SJSA1 (cell line): ENCODE data around the gene DNAJB2. TPM values are rescaled to one million over a fixed set of nuclear protein-coding genes. Genes with fewer than 3 reads are reported as not detected.
"Not testable (repeated sequence)": the region's sequence is repeated elsewhere in the genome, so short reads cannot be mapped to it uniquely, and the experiment has no call there.

Experiments
- DNase-seq, 2 experiments: peaks; one replicate each; pipeline ENCODE4 v3.0.0-alpha.2; 2015 to 2020; ENCODE audit warnings: low spot score in 2 of 2, low read depth in 1 of 2
- H3K27ac ChIP-seq: fragments of 250-450 bp; sonication (Bioruptor Pico); 2 replicates; pipeline ENCODE4 v1.5.1; 2020; ENCODE audit warnings: mild to moderate bottlenecking, moderate library complexity
- H3K27me3 ChIP-seq: fragments of 250-450 bp; sonication (Bioruptor Pico); replicated peaks from 2 replicates; pipeline ENCODE4 v1.5.1; 2020; ENCODE audit warnings: mild to moderate bottlenecking, moderate library complexity
- H3K36me3 ChIP-seq: fragments of 250-450 bp; sonication (Bioruptor Pico); 2 replicates; pipeline ENCODE4 v1.5.1; 2020; ENCODE audit warnings: mild to moderate bottlenecking
- H3K4me1 ChIP-seq: fragments of 250-450 bp; sonication (Bioruptor Pico); replicated peaks from 2 replicates; pipeline ENCODE4 v1.6.1; 2021; ENCODE audit warnings: mild to moderate bottlenecking
- H3K4me3 ChIP-seq: fragments of 250-450 bp; sonication (Bioruptor Pico); 2 replicates; pipeline ENCODE4 v1.5.1; 2020; ENCODE audit warnings: mild to moderate bottlenecking
- H3K9me3 ChIP-seq: fragments of 250-450 bp; sonication (Bioruptor Pico); replicated peaks from 2 replicates; pipeline ENCODE4 v1.5.1; 2020; ENCODE audit warnings: mild to moderate bottlenecking
- total RNA-seq: library from RNA; depleted of rRNA; stranded (reverse); fragments of >200 nt; shearing (Covaris generic); gene quantifications from 2 replicates; pipeline ENCODE4 v1.2.3, GENCODE V29; 2014

DNAJB2 gene
- total RNA-seq, 1 experiment from 2014 or later: 35.5 TPM

GRCh38 chr2:219251656-219252055, 27.5 kb upstream of the DNAJB2 start:
- Histone ChIP-seq H3K4me1 (peaks cover 32% of the 10 kb centered on the region), H3K27ac (no peak overlapping the region), H3K27me3 (peaks cover 46% of the 10 kb centered on the region), H3K36me3 (peaks cover 18% of the 10 kb centered on the region), H3K9me3 (peaks cover 4% of the 10 kb centered on the region), H3K4me3 (no peak overlapping the region)
- DNase-seq: no peak

- peaks cover 47% of the 10 kb centered on the region for H3K27me3 ChIP-seq
- H3K4me3 ChIP-seq: no peak overlapping the region
- peaks cover 4% of the 10 kb centered on the region for H3K9me3 ChIP-seq
- peaks cover 14% of the 10 kb centered on the region for H3K36me3 ChIP-seq
- no peak for DNase-seq
- peaks cover 31% of the 10 kb centered on the region for H3K4me1 ChIP-seq
- H3K27ac ChIP-seq: no peak overlapping the region
Observed at GRCh38 chr2:219252084-219252483, 27.1 kb upstream of the DNAJB2 start.

- peaks cover 4% of the 10 kb centered on the region for H3K9me3 ChIP-seq
- no peak overlapping the region for H3K27ac ChIP-seq
- peaks cover 9% of the 10 kb centered on the region for H3K36me3 ChIP-seq
- peaks cover 31% of the 10 kb centered on the region for H3K4me1 ChIP-seq
- DNase-seq: no peak
- peaks cover 47% of the 10 kb centered on the region for H3K27me3 ChIP-seq
- no peak overlapping the region for H3K4me3 ChIP-seq
Observed at GRCh38 chr2:219252570-219252899, 26.6 kb upstream of the DNAJB2 start.

GRCh38 chr2:219252900-219253752, 26.0 kb upstream of the DNAJB2 start, which contains the start of gene TUBA4B:
TUBA4B (plus strand) TSS chr2:219253243; CDS start chr2:219253408, 165 bp downstream.
- H3K27me3 ChIP-seq: peaks cover 47% of the 10 kb centered on the region
- H3K36me3 ChIP-seq: peaks cover 3% of the 10 kb centered on the region
- no peak within 1 kb of the TSS for H3K27ac ChIP-seq
- peak within 1 kb of the TSS; percentile 19 for H3K4me3 ChIP-seq
- H3K9me3 ChIP-seq: peaks cover 4% of the 10 kb centered on the region
- DNase-seq: no peak
- peaks cover 31% of the 10 kb centered on the region for H3K4me1 ChIP-seq

- peak in 1 of 2 experiments; percentile 55 for DNase-seq
- Histone ChIP-seq H3K9me3 (peaks cover 4% of the 10 kb centered on the region), H3K27me3 (peaks cover 47% of the 10 kb centered on the region), H3K36me3 (no peaks in the 10 kb centered on the region), H3K4me3 (peak within 1 kb of the TSS; percentile 19), H3K27ac (no peak within 1 kb of the TSS), H3K4me1 (peaks cover 28% of the 10 kb centered on the region)
Observed at GRCh38 chr2:219253753-219254589, 25.2 kb upstream of the DNAJB2 start, which contains the start of gene TUBA4A. TUBA4A (minus strand) TSS chr2:219253918; CDS start chr2:219253858, 60 bp downstream.

- no peak overlapping the region for H3K27ac ChIP-seq
- no peaks in the 10 kb centered on the region for H3K36me3 ChIP-seq
- H3K9me3 ChIP-seq: peaks cover 4% of the 10 kb centered on the region
- H3K4me1 ChIP-seq: peaks cover 21% of the 10 kb centered on the region
- H3K27me3 ChIP-seq: peaks cover 49% of the 10 kb centered on the region
- DNase-seq: no peak
- H3K4me3 ChIP-seq: peak overlapping the region; percentile 19
Observed at GRCh38 chr2:219254590-219255201, 24.5 kb upstream of the DNAJB2 start.

- DNase-seq, H3K4me1 ChIP-seq, H3K36me3 ChIP-seq, H3K9me3 ChIP-seq, H3K4me3 ChIP-seq, H3K27ac ChIP-seq: not testable (repeated sequence)
- peaks cover 41% of the 10 kb centered on the region for H3K27me3 ChIP-seq
Observed at GRCh38 chr2:219258942-219259341, 20.2 kb upstream of the DNAJB2 start.

GRCh38 chr2:219261024-219261855, 17.9 kb upstream of the DNAJB2 start:
- Histone ChIP-seq H3K27me3 (peaks cover 20% of the 10 kb centered on the region), H3K4me3 (no peak overlapping the region), H3K4me1 (no peaks in the 10 kb centered on the region), H3K9me3 (no peaks in the 10 kb centered on the region; the same call in 1 of the 2 replicates), H3K36me3 (no peaks in the 10 kb centered on the region), H3K27ac (no peak overlapping the region)
- no peak for DNase-seq

- Histone ChIP-seq H3K9me3 (no peaks in the 10 kb centered on the region; the same call in 1 of the 2 replicates), H3K4me1 (no peaks in the 10 kb centered on the region), H3K4me3 (no peak overlapping the region), H3K27ac (no peak overlapping the region), H3K36me3 (no peaks in the 10 kb centered on the region), H3K27me3 (peaks cover 1% of the 10 kb centered on the region; the same call in 1 of the 2 replicates)
- no peak for DNase-seq
Observed at GRCh38 chr2:219266232-219266631, 12.9 kb upstream of the DNAJB2 start.

GRCh38 chr2:219266886-219267285, 12.3 kb upstream of the DNAJB2 start:
- H3K4me3 ChIP-seq: no peak overlapping the region
- H3K4me1 ChIP-seq: no peaks in the 10 kb centered on the region
- no peak overlapping the region for H3K27ac ChIP-seq
- no peaks in the 10 kb centered on the region for H3K27me3 ChIP-seq
- DNase-seq: no peak
- H3K9me3 ChIP-seq: no peaks in the 10 kb centered on the region; the same call in 1 of the 2 replicates
- H3K36me3 ChIP-seq: no peaks in the 10 kb centered on the region

- no peak overlapping the region for H3K4me3 ChIP-seq
- no peak overlapping the region for H3K27ac ChIP-seq
- no peak for DNase-seq
- H3K4me1 ChIP-seq: peaks cover 5% of the 10 kb centered on the region
- no peaks in the 10 kb centered on the region for H3K36me3 ChIP-seq
- no peaks in the 10 kb centered on the region for H3K27me3 ChIP-seq
- H3K9me3 ChIP-seq: no peaks in the 10 kb centered on the region; the same call in 1 of the 2 replicates
Observed at GRCh38 chr2:219268294-219268693, 10.9 kb upstream of the DNAJB2 start.

GRCh38 chr2:219269362-219270054, 9.7 kb upstream of the DNAJB2 start:
- no peak for DNase-seq
- no peaks in the 10 kb centered on the region for H3K27me3 ChIP-seq
- H3K9me3 ChIP-seq: no peaks in the 10 kb centered on the region
- H3K4me1 ChIP-seq: peaks cover 17% of the 10 kb centered on the region
- H3K27ac ChIP-seq: no peak overlapping the region
- no peak overlapping the region for H3K4me3 ChIP-seq
- no peaks in the 10 kb centered on the region for H3K36me3 ChIP-seq
